IPS-NIHi11 (cell line): ENCODE results near the gene RPL26.
"Not testable (repeated sequence)": the region's sequence is repeated elsewhere in the genome, so short reads cannot be mapped to it uniquely, and the experiment has no call there.

Experiments
- DNase-seq: peaks from one replicate; pipeline ENCODE4 v3.0.0; 2012; ENCODE audit warnings: mixed read lengths, low spot score

The RPL26 gene

DNA sequence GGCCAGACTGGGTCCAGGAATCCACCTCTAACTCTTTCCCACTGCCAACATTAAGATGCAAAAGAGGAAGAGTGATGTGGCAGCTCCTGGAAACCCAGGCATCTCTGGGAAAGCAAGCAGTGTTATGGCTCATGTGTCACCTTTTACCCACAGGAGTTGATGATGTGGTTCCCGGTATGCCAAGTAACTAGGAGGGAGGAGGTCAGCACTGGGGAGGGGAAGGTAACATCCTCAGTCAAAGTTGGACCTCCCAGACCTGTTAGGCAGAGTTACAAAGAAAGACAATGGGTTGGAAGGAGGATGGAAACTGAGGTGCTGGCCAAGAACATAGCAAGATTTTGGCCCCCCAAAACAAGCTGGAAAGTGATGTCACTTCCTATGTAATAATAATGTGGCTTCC is 17.9 kb downstream of the RPL26 start:
- DNase-seq: no peak

DNA sequence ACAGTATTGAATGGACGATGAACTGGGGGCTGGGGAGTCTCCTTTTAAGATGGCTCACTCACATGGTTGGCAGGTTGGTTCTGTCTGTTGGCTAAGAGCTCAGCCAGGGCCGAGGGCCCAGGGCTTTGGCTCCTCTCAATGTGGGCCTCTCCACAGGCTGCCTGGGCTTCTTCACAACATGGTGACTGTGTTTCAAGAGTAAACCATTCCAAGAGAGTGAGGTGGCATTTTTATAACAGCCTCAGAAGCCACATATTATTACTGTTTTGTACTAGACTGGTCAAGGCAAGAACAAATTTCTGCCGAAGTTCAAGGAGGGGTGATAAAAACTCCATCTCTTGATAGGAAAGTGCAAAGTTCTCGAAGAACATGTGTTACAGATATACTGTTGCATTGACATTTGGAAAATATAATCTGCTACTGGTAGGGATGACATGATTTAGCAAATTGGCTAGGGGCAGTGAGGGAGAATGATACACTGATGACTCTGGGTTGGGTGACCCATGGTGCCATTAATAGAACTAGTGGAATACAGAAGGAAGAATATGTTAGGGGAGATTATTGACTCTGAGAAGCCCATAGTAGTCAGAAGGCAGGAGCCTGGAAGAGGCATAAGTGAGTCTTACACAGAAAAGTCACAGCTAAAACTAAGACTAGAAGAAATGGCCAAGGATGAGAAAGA is 20.2 kb downstream of the RPL26 start:
- DNase-seq: no peak

DNA sequence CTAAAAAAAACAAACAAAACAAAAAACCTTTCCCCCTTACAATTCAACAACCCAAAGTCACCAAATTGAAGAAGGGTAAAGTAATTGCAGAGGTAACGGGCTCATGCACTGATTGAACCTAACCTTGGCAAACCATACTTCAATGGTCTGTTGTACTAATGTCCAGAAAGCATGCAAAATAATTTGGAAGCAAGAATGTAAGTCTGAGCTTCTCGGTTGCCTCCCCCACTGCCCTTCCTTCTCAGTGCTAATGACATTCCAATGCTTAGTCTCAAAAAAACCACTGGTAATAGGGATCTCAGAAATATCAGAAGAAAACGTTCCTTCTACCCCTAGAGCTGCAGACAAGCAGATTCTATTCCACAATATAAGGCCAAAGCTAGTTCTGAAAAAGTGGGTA is 22.2 kb downstream of the RPL26 start:
- DNase-seq: no peak

DNA sequence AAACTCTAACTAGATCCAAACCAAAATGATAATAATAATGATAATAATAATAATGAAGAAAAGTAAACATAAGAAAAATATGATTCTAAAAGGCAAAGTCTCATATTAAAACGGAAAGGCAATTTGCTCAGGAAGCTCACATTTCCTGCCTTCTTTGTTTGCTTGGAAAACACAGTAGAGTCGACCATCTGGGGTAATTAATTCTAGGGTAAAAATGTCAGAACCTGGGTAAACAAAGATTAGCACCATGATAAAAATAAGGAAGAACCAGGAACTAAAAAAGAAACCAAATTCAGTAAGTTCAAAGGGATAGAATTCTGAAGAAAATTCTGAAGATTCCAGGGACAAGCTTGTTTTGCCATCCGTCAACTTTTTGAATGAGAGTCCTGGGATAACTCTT is 22.7 kb downstream of the RPL26 start:
- no peak for DNase-seq

DNA sequence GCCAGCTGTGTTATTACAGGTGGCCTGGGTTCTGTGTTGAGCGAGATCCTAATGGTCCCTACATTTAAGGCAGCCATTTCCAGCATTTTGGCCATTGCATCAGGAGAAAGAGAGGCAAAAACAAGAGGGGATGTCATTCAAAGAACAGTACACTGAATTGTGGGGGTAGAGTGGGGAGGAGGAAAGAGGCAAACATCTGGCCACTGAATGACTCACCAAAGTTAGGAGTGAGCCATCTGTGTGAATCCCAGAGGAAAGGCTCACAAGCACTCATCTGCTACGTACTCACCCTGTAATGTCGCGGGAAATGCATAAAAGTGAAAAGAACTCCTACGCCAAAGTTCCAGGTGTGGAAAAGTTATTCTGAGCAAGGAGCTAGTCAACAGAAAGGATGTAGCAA is 23.2 kb downstream of the RPL26 start:
- no peak for DNase-seq

DNA sequence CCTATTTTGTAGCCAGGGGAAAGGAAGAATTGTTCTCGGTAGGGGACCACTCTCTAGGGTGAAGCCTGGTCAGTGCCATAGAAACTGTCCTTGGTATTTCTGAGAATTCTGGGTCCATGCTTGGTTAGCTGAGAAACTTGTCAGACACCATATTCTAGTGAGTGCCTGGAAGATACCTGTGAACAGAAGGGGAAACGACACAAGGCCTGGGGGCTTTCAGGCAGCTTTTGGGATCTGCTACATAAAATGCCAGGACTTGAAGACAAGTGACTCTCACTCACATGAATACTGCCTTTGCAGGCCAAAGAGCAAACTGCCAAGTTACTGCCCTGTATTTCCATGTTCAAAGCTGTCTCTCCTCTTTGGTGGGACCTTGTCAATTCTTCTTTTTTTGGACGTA is 25.1 kb downstream of the RPL26 start:
- DNase-seq: no peak

DNA sequence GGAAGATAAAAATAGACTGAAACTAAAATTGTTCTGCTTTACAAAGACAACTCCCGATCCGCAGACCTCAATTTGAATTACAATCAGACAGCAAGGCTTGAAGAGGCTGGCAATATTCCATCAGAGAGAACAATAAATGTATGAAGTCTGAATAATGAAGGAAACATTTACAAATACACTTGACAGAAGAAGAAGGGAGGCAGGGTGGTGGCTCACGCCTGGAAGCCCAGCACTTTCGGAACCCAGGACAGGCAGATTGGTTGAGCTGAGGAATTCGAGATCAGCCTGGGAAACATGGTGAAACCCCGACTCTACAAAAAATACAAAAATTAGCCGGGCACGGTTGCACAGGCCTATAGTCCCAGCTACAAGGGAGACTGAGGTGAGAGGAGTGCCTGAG is 28.8 kb downstream of the RPL26 start:
- no peak for DNase-seq

GRCh38 chr17:8353736-8354135 is 29.3 kb downstream of the RPL26 start:
- DNase-seq: no peak

DNA sequence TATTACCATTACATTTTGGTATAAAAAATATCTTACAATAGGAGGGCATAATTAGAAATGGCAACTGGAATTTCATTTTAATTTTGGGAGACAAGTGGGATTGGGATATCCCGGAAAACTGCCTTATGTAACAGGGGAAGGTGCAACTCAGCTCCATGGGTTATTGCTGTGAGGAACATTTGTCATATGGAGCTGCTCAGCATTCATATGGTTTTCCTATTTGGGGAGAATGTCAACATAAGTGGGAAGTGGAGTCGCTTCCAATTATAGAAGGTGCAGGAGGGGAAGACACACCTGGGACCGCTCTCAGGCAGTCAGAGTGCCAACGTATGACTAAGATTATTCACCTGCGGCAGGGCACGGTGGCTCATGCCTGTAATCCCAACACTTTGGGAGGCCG is 32.7 kb downstream of the RPL26 start:
- no peak for DNase-seq

- DNase-seq: not testable (repeated sequence)
Measured at GRCh38 chr17:8347001-8347400, 36.0 kb downstream of the RPL26 start.

- DNase-seq: no peak
Measured at GRCh38 chr17:8345951-8346665, 36.9 kb downstream of the RPL26 start.

- no peak for DNase-seq
Measured at GRCh38 chr17:8345052-8345690, 37.8 kb downstream of the RPL26 start.

- DNase-seq: peak; percentile 63
Measured at GRCh38 chr17:8341456-8341855, 41.5 kb downstream of the RPL26 start.

- no peak for DNase-seq
Measured at GRCh38 chr17:8339540-8339939, 43.5 kb downstream of the RPL26 start, which contains the start of gene ODF4. ODF4 (plus strand) TSS chr17:8339840; CDS start chr17:8340052, 212 bp downstream.

DNA sequence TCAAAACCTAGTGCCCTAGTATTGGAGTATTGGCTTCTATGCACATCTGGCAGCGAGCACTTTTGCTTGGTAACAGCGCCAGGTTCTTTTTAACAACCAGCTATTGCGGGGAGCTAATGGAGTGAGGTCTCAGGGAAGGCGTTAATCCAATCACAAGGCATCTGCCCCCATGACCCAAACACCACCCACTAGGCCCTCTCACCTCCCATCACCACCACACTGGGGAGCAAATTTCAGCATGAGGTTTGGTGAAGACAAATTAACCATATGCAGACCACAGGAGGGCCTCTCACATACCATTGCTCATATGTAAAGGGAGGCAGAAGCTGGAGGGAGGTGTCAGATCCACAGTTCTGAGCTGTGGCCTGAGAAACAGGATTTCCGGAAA is 44.2 kb downstream of the RPL26 start:
- DNase-seq: no peak

- peak; percentile 22 for DNase-seq
Measured at GRCh38 chr17:8337802-8338752, 44.9 kb downstream of the RPL26 start.

GRCh38 chr17:8333281-8333680 is 49.7 kb downstream of the RPL26 start:
- DNase-seq: no peak

GRCh38 chr17:8332688-8333087 is 50.3 kb downstream of the RPL26 start:
- DNase-seq: no peak

- no peak for DNase-seq
Measured at GRCh38 chr17:8332128-8332527, 50.9 kb downstream of the RPL26 start.
